OCI-LY3 (cell line): ENCODE data around the gene SMAD6.

Experiments
- H2AFZ ChIP-seq: fragments of 200-600, 300-600 bp; shearing (Covaris generic); 2 replicates; pipeline ENCODE4 v1.6.0; 2014; ENCODE audit warnings: antibody characterized with exemption, low read depth, low read length
- H3K27ac ChIP-seq: fragments of 200-600, 300-600 bp; sonication (generic); 2 replicates; pipeline ENCODE4 v1.5.1; 2014; ENCODE audit warnings: mild to moderate bottlenecking, low read length, moderate library complexity, mixed read lengths
- H3K27me3 ChIP-seq: fragments of 200-600, 300-600 bp; sonication (generic); 2 replicates; pipeline ENCODE4 v1.6.1; 2014; ENCODE audit warnings: low read depth, low read length, mixed read lengths
- H3K36me3 ChIP-seq: fragments of 200-600, 300-600 bp; sonication (generic); replicated peaks from 2 replicates; pipeline ENCODE3; 2014; ENCODE audit warnings: low read depth, low read length, mixed read lengths
- H3K4me1 ChIP-seq: fragments of 300-600, 200-600 bp; sonication (generic); 2 replicates; pipeline ENCODE4 v1.6.1; 2014; ENCODE audit warnings: low read length, mixed read lengths
- H3K4me2 ChIP-seq: fragments of 200-600, 300-600 bp; sonication (generic); 2 replicates; pipeline ENCODE4 v1.6.1; 2014; ENCODE audit warnings: low read length, mixed read lengths
- H3K4me3 ChIP-seq: fragments of 300-600, 200-600 bp; sonication (generic); 2 replicates; pipeline ENCODE4 v1.5.1; 2014; ENCODE audit warnings: antibody characterized with exemption, mild to moderate bottlenecking, low read length, moderate library complexity
- H3K79me2 ChIP-seq: fragments of 300-600, 200-600 bp; shearing (Covaris generic); 2 replicates; pipeline ENCODE4 v1.6.1; 2014; ENCODE audit warnings: mild to moderate bottlenecking, low read length, mixed read lengths
- H3K9ac ChIP-seq: fragments of 300-600, 200-600 bp; shearing (Covaris generic); 2 replicates; pipeline ENCODE4 v1.6.0; 2014; ENCODE audit warnings: mild to moderate bottlenecking, low read length, moderate library complexity
- H3K9me3 ChIP-seq: fragments of 200-600, 300-600 bp; shearing (Covaris generic); 2 replicates; pipeline ENCODE4 v1.6.1; 2014; ENCODE audit warnings: low read length, mixed read lengths; ENCODE audit not compliant: insufficient read depth
- H4K20me1 ChIP-seq: fragments of 200-600, 300-600 bp; sonication (generic); 2 replicates; pipeline ENCODE4 v1.6.1; 2016; ENCODE audit warnings: low read length, mixed read lengths; ENCODE audit not compliant: insufficient read depth
- CTCF ChIP-seq: fragments of 200-600, 300-600 bp; sonication (generic); IDR thresholded peaks from 2 replicates; pipeline ENCODE4 v1.5.1; 2014; ENCODE audit warnings: antibody characterized with exemption, low read length, low read depth
- EZH2phosphoT487 ChIP-seq: fragments of 200-600 bp; shearing (Covaris generic); IDR thresholded peaks from 2 replicates; pipeline ENCODE4 v1.6.1; 2018; ENCODE audit warnings: antibody characterized with exemption, mixed run types, low read depth

SMAD6 gene

GRCh38 chr15:66738595-66738994 is 36.6 kb downstream of the SMAD6 start:
- H3K79me2 ChIP-seq = no peaks in the 10 kb centered on the region
- H4K20me1 ChIP-seq = no peaks in the 10 kb centered on the region
- H3K27ac ChIP-seq = no peak overlapping the region
- H3K36me3 ChIP-seq = no peaks in the 10 kb centered on the region
- no peak overlapping the region for H2AFZ ChIP-seq
- no peak for TF ChIP-seq CTCF
- no peak for TF ChIP-seq EZH2phosphoT487
- no peak overlapping the region for H3K4me2 ChIP-seq
- H3K4me1 ChIP-seq = peaks cover 15% of the 10 kb centered on the region; the same call in 1 of the 2 replicates
- no peak overlapping the region for H3K9ac ChIP-seq
- H3K4me3 ChIP-seq = no peak overlapping the region
- H3K27me3 ChIP-seq = no peaks in the 10 kb centered on the region
- H3K9me3 ChIP-seq = no peaks in the 10 kb centered on the region

- H3K36me3 ChIP-seq = no peaks in the 10 kb centered on the region
- no peak overlapping the region for H3K4me3 ChIP-seq
- no peak overlapping the region for H2AFZ ChIP-seq
- H3K9ac ChIP-seq = no peak overlapping the region
- H4K20me1 ChIP-seq = no peaks in the 10 kb centered on the region
- no peak overlapping the region for H3K4me2 ChIP-seq
- no peaks in the 10 kb centered on the region for H3K9me3 ChIP-seq
- H3K4me1 ChIP-seq = peaks cover 15% of the 10 kb centered on the region; the same call in 1 of the 2 replicates
- no peaks in the 10 kb centered on the region for H3K79me2 ChIP-seq
- no peaks in the 10 kb centered on the region for H3K27me3 ChIP-seq
- TF ChIP-seq CTCF = no peak
- TF ChIP-seq EZH2phosphoT487 = no peak
- no peak overlapping the region for H3K27ac ChIP-seq
These were observed 37.3 kb downstream of the SMAD6 start for GRCh38 chr15:66739287-66739686.

GRCh38 chr15:66740802-66741201 is 38.8 kb downstream of the SMAD6 start:
- H4K20me1 ChIP-seq = no peaks in the 10 kb centered on the region
- no peak overlapping the region for H3K27ac ChIP-seq
- H3K9ac ChIP-seq = no peak overlapping the region
- no peaks in the 10 kb centered on the region for H3K9me3 ChIP-seq
- H2AFZ ChIP-seq = no peak overlapping the region
- peaks cover 15% of the 10 kb centered on the region; the same call in 1 of the 2 replicates for H3K4me1 ChIP-seq
- H3K79me2 ChIP-seq = no peaks in the 10 kb centered on the region
- no peaks in the 10 kb centered on the region for H3K27me3 ChIP-seq
- no peak overlapping the region for H3K4me2 ChIP-seq
- TF ChIP-seq EZH2phosphoT487 (no peak), CTCF (no peak)
- no peak overlapping the region for H3K4me3 ChIP-seq
- H3K36me3 ChIP-seq = no peaks in the 10 kb centered on the region

GRCh38 chr15:66741646-66742045 is 39.6 kb downstream of the SMAD6 start:
- no peaks in the 10 kb centered on the region for H3K36me3 ChIP-seq
- H4K20me1 ChIP-seq = no peaks in the 10 kb centered on the region
- no peaks in the 10 kb centered on the region for H3K9me3 ChIP-seq
- H3K79me2 ChIP-seq = no peaks in the 10 kb centered on the region
- H3K4me1 ChIP-seq = peaks cover 10% of the 10 kb centered on the region; the same call in 1 of the 2 replicates
- H3K4me2 ChIP-seq = no peak overlapping the region
- no peak overlapping the region for H3K9ac ChIP-seq
- TF ChIP-seq CTCF (no peak), EZH2phosphoT487 (no peak)
- no peak overlapping the region for H3K27ac ChIP-seq
- no peak overlapping the region for H2AFZ ChIP-seq
- no peak overlapping the region for H3K4me3 ChIP-seq
- no peaks in the 10 kb centered on the region for H3K27me3 ChIP-seq
